Measurements from ENCODE around the gene LRRC56.

LRRC56 gene

DNA sequence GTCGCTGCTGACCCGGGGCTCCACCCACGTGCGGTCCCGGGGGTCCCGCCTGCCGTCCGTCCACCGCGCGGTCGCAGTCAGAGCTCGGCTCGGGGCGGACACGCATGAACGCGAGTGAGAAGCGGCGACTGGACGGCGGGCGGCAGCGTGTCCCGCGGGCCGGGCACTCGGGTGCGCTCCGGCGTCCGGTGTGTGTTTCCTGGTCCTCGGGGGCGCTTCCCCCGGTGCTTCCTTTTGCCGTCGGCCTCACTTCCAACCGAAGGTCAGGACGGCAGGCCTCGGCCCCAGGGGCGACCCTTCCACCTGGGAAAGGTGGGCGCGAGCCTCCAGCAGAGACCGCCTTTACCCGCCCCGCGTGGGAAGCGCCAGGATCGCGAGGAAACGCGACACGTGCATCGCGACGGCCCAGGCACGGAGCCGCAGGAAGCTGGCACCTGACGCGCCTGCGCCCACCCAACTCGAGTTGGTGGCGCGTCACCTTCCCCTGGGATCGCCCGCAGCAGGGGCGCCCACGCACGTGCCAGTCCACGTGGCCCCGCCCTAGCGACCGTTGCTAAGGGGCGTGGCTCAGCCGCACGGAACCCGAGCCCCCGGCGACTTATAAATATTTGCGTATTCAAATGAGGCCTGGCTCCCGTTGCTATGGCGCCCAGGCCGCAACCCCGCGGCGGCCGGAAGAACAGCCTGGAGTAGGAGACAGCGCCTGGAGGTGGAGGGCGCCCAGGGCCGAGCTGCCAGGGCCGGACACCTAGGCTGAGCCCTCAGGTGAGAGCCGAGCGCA, at the start of gene LRRC56:
LRRC56 (plus strand) TSS at position 687 of the 781 bp plus-strand sequence. CDS start 3,158 bp downstream, outside the sequence.
- Mint-ChIP-seq H3K9me3 (no peaks in the 10 kb centered on the region), H3K36me3 (peaks cover 4% of the 10 kb centered on the region), H3K4me3 (peak within 1 kb of the TSS; percentile 86), H3K27me3 (peaks cover 29% of the 10 kb centered on the region), H3K4me1 (peaks cover 25% of the 10 kb centered on the region), H3K27ac (peak within 1 kb of the TSS; percentile 94)
- CTCF ChIA-PET = interaction anchor here (1.7 kb wide), 1 partner anchor 17 kb away, joined by 4 read pairs; no protein-coding TSS in a partner anchor
- peak; percentile 91 for DNase-seq

DNA sequence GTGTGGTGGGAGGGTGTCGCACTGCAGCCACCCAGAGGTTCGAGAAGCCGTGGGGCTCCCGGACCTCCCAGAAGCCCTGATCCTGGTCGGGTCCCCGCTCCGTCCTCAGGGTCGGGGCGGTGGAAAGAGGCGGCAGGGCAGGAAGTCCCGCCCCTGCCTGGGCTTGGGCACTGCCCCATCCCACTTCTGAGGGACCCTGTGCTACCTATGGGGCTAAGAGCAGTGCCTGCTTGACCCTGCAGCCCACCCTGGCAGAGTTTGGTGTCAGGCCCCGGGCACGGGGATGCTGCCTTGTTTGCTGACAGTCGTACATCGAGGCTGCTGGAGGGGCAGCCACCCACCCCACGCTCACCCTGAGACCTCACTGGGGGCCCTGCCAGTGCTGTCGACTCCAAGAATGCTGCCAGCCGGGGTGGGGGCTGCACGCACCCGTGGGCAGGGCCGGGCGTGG, 49.7 kb upstream of the LRRC56 start:
- Mint-ChIP-seq H3K9me3 (no peaks in the 10 kb centered on the region), H3K27ac (no peak overlapping the region), H3K4me1 (no peaks in the 10 kb centered on the region), H3K4me3 (no peak overlapping the region), H3K27me3 (no peaks in the 10 kb centered on the region), H3K36me3 (no peaks in the 10 kb centered on the region)
- CTCF ChIA-PET = no interaction called here
- no peak for DNase-seq

DNA sequence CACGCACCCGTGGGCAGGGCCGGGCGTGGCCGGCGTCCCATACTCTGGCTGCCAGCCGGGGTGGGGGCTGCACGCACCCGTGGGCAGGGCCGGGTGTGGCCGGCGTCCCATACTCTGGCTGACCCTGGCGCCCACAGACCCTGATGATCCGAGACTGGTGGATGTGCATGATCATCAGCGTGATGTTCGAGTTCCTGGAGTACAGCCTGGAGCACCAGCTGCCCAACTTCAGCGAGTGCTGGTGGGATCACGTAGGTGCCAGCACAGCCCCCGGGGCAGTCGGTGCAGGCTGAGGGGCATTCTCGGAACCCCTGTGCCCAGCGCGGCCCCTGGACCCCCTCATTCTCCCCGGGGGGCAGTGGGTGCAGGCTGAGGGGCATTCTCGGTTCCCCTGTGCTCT, 49.3 kb upstream of the LRRC56 start:
- CTCF ChIA-PET = no interaction called here
- H3K9me3 Mint-ChIP-seq = no peaks in the 10 kb centered on the region
- no peaks in the 10 kb centered on the region for H3K4me1 Mint-ChIP-seq
- no peak overlapping the region for H3K27ac Mint-ChIP-seq
- H3K36me3 Mint-ChIP-seq = no peaks in the 10 kb centered on the region
- no peak for DNase-seq
- H3K27me3 Mint-ChIP-seq = no peaks in the 10 kb centered on the region
- H3K4me3 Mint-ChIP-seq = no peak overlapping the region

DNA sequence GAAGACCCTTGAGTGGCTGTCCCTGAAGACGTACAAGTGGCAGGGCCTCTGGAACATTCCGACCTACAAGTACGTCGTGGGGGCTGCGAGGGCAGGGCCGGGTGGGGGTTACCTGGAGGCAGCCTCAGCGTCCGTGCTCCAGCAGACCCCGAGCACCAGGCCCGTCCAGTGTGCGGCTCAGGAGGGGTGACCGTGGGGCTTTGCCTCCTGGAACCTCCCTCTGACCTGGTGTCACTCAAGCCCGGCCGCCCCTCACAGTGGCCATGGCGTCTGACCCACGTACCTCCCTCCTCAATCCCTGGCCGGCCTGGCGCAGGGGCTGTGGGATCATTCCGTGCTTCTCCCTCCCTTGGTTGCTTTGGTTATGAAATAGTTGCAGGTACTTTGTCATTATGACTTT, 48.7 kb upstream of the LRRC56 start:
- CTCF ChIA-PET = no interaction called here
- Mint-ChIP-seq H3K36me3 (no peaks in the 10 kb centered on the region), H3K9me3 (no peaks in the 10 kb centered on the region), H3K27me3 (no peaks in the 10 kb centered on the region), H3K4me3 (no peak overlapping the region), H3K27ac (no peak overlapping the region), H3K4me1 (no peaks in the 10 kb centered on the region)
- no peak for DNase-seq

DNA sequence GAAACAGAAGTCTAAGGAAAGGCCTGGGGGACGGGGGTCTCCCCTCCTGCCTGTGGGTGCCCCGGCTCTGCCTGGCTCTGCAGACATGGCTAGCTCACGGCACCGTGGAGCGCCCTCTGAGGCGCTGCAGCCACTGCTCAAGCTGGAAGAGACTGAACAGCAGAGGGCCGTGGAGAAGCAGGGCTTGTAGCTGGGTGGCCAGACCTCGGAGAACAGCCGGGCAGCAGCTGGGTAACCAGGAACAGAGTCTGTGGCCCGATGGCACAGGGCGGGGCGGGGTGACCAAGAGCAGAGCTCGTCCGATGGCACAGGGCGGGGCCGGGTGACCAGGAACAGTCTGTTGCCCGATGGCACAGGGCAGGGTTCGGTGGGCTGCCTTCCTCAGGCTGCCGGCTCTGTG, 48.3 kb upstream of the LRRC56 start:
- DNase-seq = no peak
- Mint-ChIP-seq H3K27ac (no peak overlapping the region), H3K4me3 (no peak overlapping the region), H3K36me3 (no peaks in the 10 kb centered on the region), H3K9me3 (no peaks in the 10 kb centered on the region), H3K4me1 (no peaks in the 10 kb centered on the region), H3K27me3 (no peaks in the 10 kb centered on the region)
- CTCF ChIA-PET = no interaction called here

- Mint-ChIP-seq H3K4me3 (no peak overlapping the region), H3K27me3 (no peaks in the 10 kb centered on the region), H3K27ac (no peak overlapping the region), H3K4me1 (no peaks in the 10 kb centered on the region), H3K36me3 (no peaks in the 10 kb centered on the region), H3K9me3 (no peaks in the 10 kb centered on the region)
- CTCF ChIA-PET = no interaction called here
- DNase-seq = no peak
Observed at GRCh38 chr11:489610-490185, 47.6 kb upstream of the LRRC56 start.

GRCh38 chr11:490186-490929, 47.0 kb upstream of the LRRC56 start:
- Mint-ChIP-seq H3K9me3 (no peaks in the 10 kb centered on the region), H3K4me1 (no peaks in the 10 kb centered on the region), H3K27me3 (no peaks in the 10 kb centered on the region), H3K36me3 (peaks cover 3% of the 10 kb centered on the region), H3K4me3 (no peak overlapping the region), H3K27ac (no peak overlapping the region)
- CTCF ChIA-PET = no interaction called here
- no peak for DNase-seq

DNA sequence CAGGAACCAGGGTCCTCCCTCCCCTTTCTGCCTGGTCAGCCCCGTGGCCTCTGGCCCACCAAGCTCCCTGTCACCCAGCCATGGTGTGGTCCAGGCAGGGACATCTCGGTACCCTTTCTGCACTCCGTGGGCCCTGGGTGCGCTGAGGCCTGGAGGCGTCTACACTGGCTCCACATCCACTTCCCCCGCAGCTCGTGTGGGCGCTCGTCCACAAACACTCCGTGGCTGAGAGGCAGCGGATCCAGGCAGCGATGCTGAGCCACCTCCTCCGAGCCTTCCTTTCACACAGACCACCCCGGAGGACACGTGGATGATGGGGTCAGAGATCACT, 46.4 kb upstream of the LRRC56 start:
- Mint-ChIP-seq H3K36me3 (peaks cover 6% of the 10 kb centered on the region), H3K9me3 (no peaks in the 10 kb centered on the region), H3K4me1 (no peaks in the 10 kb centered on the region), H3K27me3 (no peaks in the 10 kb centered on the region), H3K4me3 (no peak overlapping the region), H3K27ac (no peak overlapping the region)
- no peak for DNase-seq
- CTCF ChIA-PET = no interaction called here

GRCh38 chr11:491358-491757, 46.0 kb upstream of the LRRC56 start:
- Mint-ChIP-seq H3K27me3 (no peaks in the 10 kb centered on the region), H3K4me3 (no peak overlapping the region), H3K36me3 (peaks cover 8% of the 10 kb centered on the region), H3K9me3 (no peaks in the 10 kb centered on the region), H3K4me1 (no peaks in the 10 kb centered on the region), H3K27ac (no peak overlapping the region)
- CTCF ChIA-PET = no interaction called here
- no peak for DNase-seq

GRCh38 chr11:492427-493226, 44.7 kb upstream of the LRRC56 start:
- H3K36me3 Mint-ChIP-seq = peaks cover 16% of the 10 kb centered on the region
- CTCF ChIA-PET = interaction anchor here (0.9 to 1.0 kb wide), 2 partner anchors 13 to 26 kb away, joined by 3 read pairs; no protein-coding TSS in a partner anchor
- peaks cover 8% of the 10 kb centered on the region for H3K4me1 Mint-ChIP-seq
- no peak overlapping the region for H3K4me3 Mint-ChIP-seq
- no peak for DNase-seq
- no peaks in the 10 kb centered on the region for H3K27me3 Mint-ChIP-seq
- H3K9me3 Mint-ChIP-seq = no peaks in the 10 kb centered on the region
- H3K27ac Mint-ChIP-seq = peak overlapping the region; percentile 52

DNA sequence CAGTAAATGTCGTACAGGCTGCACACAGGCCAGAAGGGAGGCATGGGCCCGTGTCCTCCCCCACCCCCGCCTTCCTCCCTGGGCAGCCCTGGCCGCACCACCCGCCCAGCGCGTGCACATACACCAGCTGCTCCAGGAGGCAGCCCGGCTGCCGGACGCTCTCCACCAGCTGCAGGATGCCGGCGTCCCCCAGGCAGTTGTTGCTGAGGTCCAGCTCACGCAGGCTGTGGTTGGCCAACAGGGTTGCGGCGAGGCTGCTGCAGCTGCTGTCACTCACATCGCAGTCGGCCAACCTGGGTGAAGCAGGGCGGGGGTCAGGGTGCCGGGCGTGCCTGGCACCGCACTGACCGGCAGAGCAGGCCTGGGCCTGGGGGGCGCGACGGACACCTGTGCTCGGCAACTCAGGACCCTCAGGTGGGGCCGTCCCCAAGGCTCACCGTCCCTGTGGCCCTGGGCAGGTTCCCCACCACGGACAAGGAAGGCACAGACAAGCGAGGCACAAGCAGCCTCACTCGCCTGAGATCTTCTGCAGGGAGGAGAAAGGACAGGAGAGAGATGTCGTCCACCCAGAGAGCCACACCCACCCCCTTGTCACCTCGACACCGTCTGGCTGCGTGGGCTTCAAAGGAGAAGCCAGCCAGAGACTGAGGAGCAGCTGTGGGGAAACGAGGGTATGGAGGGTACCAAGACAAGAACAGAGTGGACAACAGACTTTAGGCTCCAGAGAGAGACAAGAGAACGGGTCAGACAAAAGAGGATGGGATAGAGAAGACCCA, 42.4 kb upstream of the LRRC56 start:
- no peak overlapping the region for H3K27ac Mint-ChIP-seq
- peaks cover 29% of the 10 kb centered on the region for H3K36me3 Mint-ChIP-seq
- peaks cover 8% of the 10 kb centered on the region for H3K4me1 Mint-ChIP-seq
- CTCF ChIA-PET = interaction anchor here (0.8 kb wide), 1 partner anchor 46 kb away, joined by 3 read pairs; no protein-coding TSS in a partner anchor
- no peaks in the 10 kb centered on the region for H3K9me3 Mint-ChIP-seq
- H3K4me3 Mint-ChIP-seq = no peak overlapping the region
- DNase-seq = no peak
- H3K27me3 Mint-ChIP-seq = no peaks in the 10 kb centered on the region

DNA sequence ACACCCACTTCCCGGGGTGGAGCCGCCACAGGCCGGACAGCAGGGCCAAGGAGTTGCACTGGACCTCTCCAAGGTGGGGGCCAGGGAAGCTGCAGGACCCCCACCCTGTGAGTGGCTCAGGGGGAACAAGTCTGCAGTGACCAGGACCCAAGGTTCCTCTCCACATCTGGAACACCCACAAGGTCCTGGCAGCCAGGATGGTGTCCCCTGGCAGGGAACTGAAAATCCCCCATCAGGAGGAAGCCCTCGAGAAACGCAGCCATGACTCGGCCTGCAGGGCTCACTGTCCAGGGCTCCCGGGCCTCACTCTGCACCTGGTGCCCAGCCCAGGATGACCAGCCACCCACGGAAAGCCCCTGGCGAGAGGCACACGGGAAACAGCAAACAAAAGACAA, 41.8 kb upstream of the LRRC56 start:
- no peaks in the 10 kb centered on the region for H3K9me3 Mint-ChIP-seq
- H3K4me3 Mint-ChIP-seq = no peak overlapping the region
- H3K4me1 Mint-ChIP-seq = peaks cover 8% of the 10 kb centered on the region
- no peak for DNase-seq
- CTCF ChIA-PET = no interaction called here
- H3K36me3 Mint-ChIP-seq = peaks cover 31% of the 10 kb centered on the region
- H3K27me3 Mint-ChIP-seq = no peaks in the 10 kb centered on the region
- H3K27ac Mint-ChIP-seq = no peak overlapping the region

DNA sequence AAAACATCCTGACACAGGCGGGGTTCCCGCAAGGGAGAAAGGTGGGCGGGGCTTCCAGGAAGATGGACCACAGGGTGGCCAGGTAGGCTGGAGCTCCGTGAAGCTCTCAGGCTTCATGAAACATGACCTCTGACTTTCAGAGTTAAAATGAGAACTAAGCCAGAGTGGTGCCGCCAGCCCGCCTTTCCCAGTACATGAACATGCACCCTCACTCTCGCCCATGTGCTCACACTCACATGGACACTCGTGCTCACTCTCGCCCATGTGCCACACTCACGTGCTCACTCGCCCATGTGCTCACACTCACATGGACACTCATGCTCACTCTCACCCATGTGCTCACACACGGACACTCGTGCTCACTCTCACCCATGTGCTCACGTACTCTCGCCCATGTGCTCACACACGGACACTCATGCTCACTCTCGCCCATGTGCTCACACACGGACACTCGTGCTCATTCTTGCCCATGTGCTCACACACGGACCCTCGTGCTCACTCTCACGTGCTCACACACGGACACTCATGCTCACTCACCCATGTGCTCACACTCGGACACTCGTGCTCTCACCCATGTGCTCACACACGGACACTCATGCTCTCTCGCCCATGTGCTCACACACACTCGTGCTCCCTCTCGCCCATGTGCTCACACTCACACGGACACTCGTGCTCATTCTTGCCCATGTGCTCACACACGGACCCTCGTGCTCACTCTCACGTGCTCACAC, 40.3 kb upstream of the LRRC56 start:
- H3K27ac Mint-ChIP-seq = peak overlapping the region; percentile 64

More for the DNA sequence above, 40.3 kb upstream of the LRRC56 start:
- no peak for DNase-seq
- Mint-ChIP-seq H3K4me3 (no peak overlapping the region), H3K4me1 (peaks cover 8% of the 10 kb centered on the region), H3K27me3 (no peaks in the 10 kb centered on the region), H3K9me3 (no peaks in the 10 kb centered on the region), H3K36me3 (peaks cover 40% of the 10 kb centered on the region)
- CTCF ChIA-PET = no interaction called here

Data from activated naive CD4-positive, alpha-beta T cell treated with anti-CD3 and anti-CD28 coated beads, Interleukin-2, amount 10 ng/mL, durations not matched to agents 7 days and 5 days (primary cell).